Ishikawa (cell line): Measurements from ENCODE around the gene PAEP.

Source experiments
- CEBPB ChIP-seq: IDR thresholded peaks from 2 replicates; pipeline ENCODE4 v1.6.1; 2012
- CREB1 ChIP-seq: IDR thresholded peaks from 2 replicates; pipeline ENCODE4 v1.6.1; 2012; ENCODE audit warnings: low read depth
- EGR1 ChIP-seq: IDR thresholded peaks from 2 replicates; pipeline ENCODE4 v1.6.1; 2012
- EP300 ChIP-seq: IDR thresholded peaks from 2 replicates; pipeline ENCODE4 v1.6.1; 2012; ENCODE audit warnings: borderline replicate concordance
- FOXM1 ChIP-seq: IDR thresholded peaks from 2 replicates; pipeline ENCODE4 v1.6.1; 2012; ENCODE audit warnings: low read depth, borderline replicate concordance
- MAX ChIP-seq: IDR thresholded peaks from 2 replicates; pipeline ENCODE4 v1.6.1; 2012
- NFIC ChIP-seq: IDR thresholded peaks from 2 replicates; pipeline ENCODE4 v1.6.1; 2012
- RAD21 ChIP-seq: IDR thresholded peaks from 2 replicates; pipeline ENCODE4 v1.6.1; 2012; ENCODE audit warnings: low read depth
- REST ChIP-seq: IDR thresholded peaks from 2 replicates; pipeline ENCODE4 v1.6.1; 2012; ENCODE audit warnings: low read depth, mild to moderate bottlenecking
- TAF1 ChIP-seq: IDR thresholded peaks from 2 replicates; pipeline ENCODE4 v1.6.1; 2012; ENCODE audit warnings: low read depth, mild to moderate bottlenecking
- TCF12 ChIP-seq: IDR thresholded peaks from 2 replicates; pipeline ENCODE4 v1.6.1; 2012; ENCODE audit warnings: low read depth
- TEAD4 ChIP-seq: IDR thresholded peaks from 2 replicates; pipeline ENCODE4 v1.6.1; 2012
- USF1 ChIP-seq: IDR thresholded peaks from 2 replicates; pipeline ENCODE4 v1.6.1; 2012
- YY1 ChIP-seq: IDR thresholded peaks from 2 replicates; pipeline ENCODE4 v1.6.1; 2012; ENCODE audit warnings: low read depth
- ZBTB7A ChIP-seq: IDR thresholded peaks from 2 replicates; pipeline ENCODE4 v1.6.1; 2012; ENCODE audit warnings: low read depth

The PAEP gene

GRCh38 chr9:135613946-135614805 lies 52.6 kb downstream of the PAEP start:
- TF ChIP-seq MAX (no peak), CEBPB (no peak), FOXM1 (no peak), NFIC (no peak), EGR1 (no peak), TEAD4 (no peak), RAD21 (no peak), YY1 (no peak), CREB1 (no peak), TCF12 (no peak), TAF1 (no peak), REST (no peak), USF1 (no peak), ZBTB7A (no peak), EP300 (no peak)

GRCh38 chr9:135614821-135615665 lies 53.5 kb downstream of the PAEP start:
- no peak for TF ChIP-seq YY1

- TF ChIP-seq ZBTB7A (no peak), TAF1 (no peak), REST (no peak), CREB1 (no peak), YY1 (no peak), EP300 (no peak)
These were observed 54.4 kb downstream of the PAEP start for GRCh38 chr9:135615666-135616618.
